GM19397 (cell line): Measurements from ENCODE around the gene P2RY8.
"Not testable (repeated sequence)": the region's sequence is repeated elsewhere in the genome, so short reads cannot be mapped to it uniquely, and the experiment has no call there.

Source experiments
- ATAC-seq: cut with Tn5 transposase; IDR thresholded peaks from one replicate; pipeline ENCODE4 v1.9.1; 2021; ENCODE audit warnings: mild to moderate bottlenecking, moderate library complexity; ENCODE audit not compliant: unreplicated experiment

Gene P2RY8

GRCh38 chrX:1537031-1537715, at the start of gene P2RY8:
TSS of gene P2RY8 (minus strand) at chrX:1537185. CDS start at chrX:1466558, 70,627 bp downstream.
- peak; percentile 67 for ATAC-seq

GRCh38 chrX:1584237-1585011, 47.4 kb upstream of the P2RY8 start:
- no peak for ATAC-seq

GRCh38 chrX:1582686-1583437, 45.9 kb upstream of the P2RY8 start:
- no peak for ATAC-seq

GRCh38 chrX:1581132-1581531, 44.1 kb upstream of the P2RY8 start:
- ATAC-seq, result no peak

- no peak for ATAC-seq
These were observed 41.7 kb upstream of the P2RY8 start for GRCh38 chrX:1578511-1579173.

- no peak for ATAC-seq
These were observed 40.9 kb upstream of the P2RY8 start for GRCh38 chrX:1577845-1578244.

GRCh38 chrX:1576201-1576992, 39.4 kb upstream of the P2RY8 start:
- no peak for ATAC-seq

- not testable (repeated sequence) for ATAC-seq
These were observed 37.2 kb upstream of the P2RY8 start for GRCh38 chrX:1574181-1574580.

- no peak for ATAC-seq
These were observed 28.0 kb upstream of the P2RY8 start for GRCh38 chrX:1564750-1565683.

GRCh38 chrX:1564077-1564476, 27.1 kb upstream of the P2RY8 start:
- ATAC-seq, result not testable (repeated sequence)

GRCh38 chrX:1561164-1561563, 24.2 kb upstream of the P2RY8 start:
- ATAC-seq, result no peak

GRCh38 chrX:1558761-1559468, 21.9 kb upstream of the P2RY8 start:
- no peak for ATAC-seq

- not testable (repeated sequence) for ATAC-seq
These were observed 20.5 kb upstream of the P2RY8 start for GRCh38 chrX:1557442-1557841.

- ATAC-seq, result no peak
These were observed 18.4 kb upstream of the P2RY8 start for GRCh38 chrX:1555370-1555769.

- ATAC-seq, result no peak
These were observed 17.7 kb upstream of the P2RY8 start for GRCh38 chrX:1554469-1555210.

GRCh38 chrX:1551959-1552546, 15.1 kb upstream of the P2RY8 start:
- ATAC-seq, result no peak

GRCh38 chrX:1546691-1547251, 9.8 kb upstream of the P2RY8 start:
- no peak for ATAC-seq
